HL-60/S4 (cell line): ENCODE data around the gene IRF2BPL.

Experiments
- in situ Hi-C: fragments of 300-500 bp; cut with MboI; formaldehyde crosslinking; loops from 2 replicates; pipeline ENCODE4 v1.14.3; 2022; ENCODE audit warnings: low sequenced_read_pairs

The IRF2BPL gene

GRCh38 chr14:77028384-77029231 lies at the start of gene IRF2BPL:
IRF2BPL (minus strand) TSS chr14:77028708; CDS start chr14:77027792, 916 bp downstream.
- in situ Hi-C loops = no loop called here

GRCh38 chr14:77077040-77077439 lies 48.5 kb upstream of the IRF2BPL start:
- in situ Hi-C loops = loop anchor here (10.0 kb wide), 1 partner anchor 192 kb away; no protein-coding TSS in a partner anchor

- in situ Hi-C loops = loop anchor here (10.0 kb wide), 1 partner anchor 191 kb away; no protein-coding TSS in a partner anchor
Observed at GRCh38 chr14:77076113-77076631, 47.7 kb upstream of the IRF2BPL start.

- in situ Hi-C loops = loop anchor here (10.0 kb wide), 1 partner anchor 190 kb away; no protein-coding TSS in a partner anchor
Observed at GRCh38 chr14:77074969-77075368, 46.5 kb upstream of the IRF2BPL start.

GRCh38 chr14:77071938-77072388 lies 43.5 kb upstream of the IRF2BPL start:
- in situ Hi-C loops = loop anchor here (10.0 kb wide), 1 partner anchor 187 kb away; no protein-coding TSS in a partner anchor

GRCh38 chr14:77069551-77069950 lies 41.0 kb upstream of the IRF2BPL start:
- in situ Hi-C loops = loop anchor here (10.0 kb wide), 1 partner anchor 155 kb away; no protein-coding TSS in a partner anchor

GRCh38 chr14:77068517-77069200 lies 40.2 kb upstream of the IRF2BPL start:
- in situ Hi-C loops = loop anchor here (10.0 kb wide), 1 partner anchor 154 kb away; no protein-coding TSS in a partner anchor

- in situ Hi-C loops = loop anchor here (10.0 kb wide), 1 partner anchor 153 kb away; no protein-coding TSS in a partner anchor
Observed at GRCh38 chr14:77067632-77068516, 39.4 kb upstream of the IRF2BPL start.

- in situ Hi-C loops = loop anchor here (10.0 kb wide), 1 partner anchor 152 kb away; no protein-coding TSS in a partner anchor
Observed at GRCh38 chr14:77066578-77067172, 38.2 kb upstream of the IRF2BPL start.

- in situ Hi-C loops = loop anchor here (10.0 kb wide), 1 partner anchor 151 kb away; no protein-coding TSS in a partner anchor
Observed at GRCh38 chr14:77065851-77066577, 37.5 kb upstream of the IRF2BPL start.

- in situ Hi-C loops = loop anchor here (10.0 kb wide), 1 partner anchor 150 kb away; no protein-coding TSS in a partner anchor
Observed at GRCh38 chr14:77064521-77065178, 36.1 kb upstream of the IRF2BPL start.

GRCh38 chr14:77063571-77064171 lies 35.2 kb upstream of the IRF2BPL start:
- in situ Hi-C loops = loop anchor here (10.0 kb wide), 1 partner anchor 149 kb away; no protein-coding TSS in a partner anchor

- in situ Hi-C loops = loop anchor here (10.0 kb wide), 1 partner anchor 147 kb away; no protein-coding TSS in a partner anchor
Observed at GRCh38 chr14:77062261-77062660, 33.8 kb upstream of the IRF2BPL start.

GRCh38 chr14:77061630-77062257 lies 33.2 kb upstream of the IRF2BPL start:
- in situ Hi-C loops = loop anchor here (10.0 kb wide), 1 partner anchor 147 kb away; no protein-coding TSS in a partner anchor

- in situ Hi-C loops = no loop called here
Observed at GRCh38 chr14:77059276-77059915, 30.9 kb upstream of the IRF2BPL start.

- in situ Hi-C loops = no loop called here
Observed at GRCh38 chr14:77058785-77059184, 30.3 kb upstream of the IRF2BPL start.

GRCh38 chr14:77058117-77058516 lies 29.6 kb upstream of the IRF2BPL start:
- in situ Hi-C loops = no loop called here
